TTC549 (cell line): ENCODE measurements around the gene RXRB.

Experiments
- FAIRE-seq: peaks from 2 replicates; lab custom pipeline; 2012; peaks lifted over from hg19 to GRCh38; lab: Jason Lieb, UNC

Gene RXRB

GRCh38 chr6:33175436-33176069 is 24.9 kb downstream of the RXRB start:
- no peak for FAIRE-seq

- FAIRE-seq: no peak
Observed at GRCh38 chr6:33174784-33175183, 25.7 kb downstream of the RXRB start.

GRCh38 chr6:33173535-33174180 is 26.8 kb downstream of the RXRB start:
- no peak for FAIRE-seq

- FAIRE-seq: no peak
Observed at GRCh38 chr6:33172688-33173534, 27.6 kb downstream of the RXRB start.

- no peak for FAIRE-seq
Observed at GRCh38 chr6:33171880-33172687, 28.4 kb downstream of the RXRB start.

- no peak for FAIRE-seq
Observed at GRCh38 chr6:33171016-33171879, 29.2 kb downstream of the RXRB start.

- no peak for FAIRE-seq
Observed at GRCh38 chr6:33170176-33171015, 30.1 kb downstream of the RXRB start.

GRCh38 chr6:33169291-33170175 is 30.9 kb downstream of the RXRB start:
- FAIRE-seq: no peak

GRCh38 chr6:33168639-33169038 is 31.8 kb downstream of the RXRB start:
- FAIRE-seq: no peak

GRCh38 chr6:33168284-33168601 is 32.2 kb downstream of the RXRB start:
- no peak for FAIRE-seq

GRCh38 chr6:33167374-33168283 is 32.8 kb downstream of the RXRB start:
- FAIRE-seq: no peak

- FAIRE-seq: no peak
Observed at GRCh38 chr6:33166811-33167210, 33.7 kb downstream of the RXRB start.

- no peak for FAIRE-seq
Observed at GRCh38 chr6:33166363-33166762, 34.1 kb downstream of the RXRB start.

GRCh38 chr6:33165581-33166258 is 34.7 kb downstream of the RXRB start:
- no peak for FAIRE-seq

- no peak for FAIRE-seq
Observed at GRCh38 chr6:33164665-33165373, 35.6 kb downstream of the RXRB start.

GRCh38 chr6:33164176-33164575 is 36.3 kb downstream of the RXRB start:
- FAIRE-seq: no peak

GRCh38 chr6:33163540-33163939 is 36.9 kb downstream of the RXRB start:
- no peak for FAIRE-seq
